Cerebellar cortex (tissue), 1 donor: ENCODE results near the gene SLC31A2.

Experiments used
- DNase-seq: peaks from one replicate; pipeline ENCODE4 v3.0.0-alpha.2; 2015; ENCODE audit warnings: low spot score

The SLC31A2 gene

DNA sequence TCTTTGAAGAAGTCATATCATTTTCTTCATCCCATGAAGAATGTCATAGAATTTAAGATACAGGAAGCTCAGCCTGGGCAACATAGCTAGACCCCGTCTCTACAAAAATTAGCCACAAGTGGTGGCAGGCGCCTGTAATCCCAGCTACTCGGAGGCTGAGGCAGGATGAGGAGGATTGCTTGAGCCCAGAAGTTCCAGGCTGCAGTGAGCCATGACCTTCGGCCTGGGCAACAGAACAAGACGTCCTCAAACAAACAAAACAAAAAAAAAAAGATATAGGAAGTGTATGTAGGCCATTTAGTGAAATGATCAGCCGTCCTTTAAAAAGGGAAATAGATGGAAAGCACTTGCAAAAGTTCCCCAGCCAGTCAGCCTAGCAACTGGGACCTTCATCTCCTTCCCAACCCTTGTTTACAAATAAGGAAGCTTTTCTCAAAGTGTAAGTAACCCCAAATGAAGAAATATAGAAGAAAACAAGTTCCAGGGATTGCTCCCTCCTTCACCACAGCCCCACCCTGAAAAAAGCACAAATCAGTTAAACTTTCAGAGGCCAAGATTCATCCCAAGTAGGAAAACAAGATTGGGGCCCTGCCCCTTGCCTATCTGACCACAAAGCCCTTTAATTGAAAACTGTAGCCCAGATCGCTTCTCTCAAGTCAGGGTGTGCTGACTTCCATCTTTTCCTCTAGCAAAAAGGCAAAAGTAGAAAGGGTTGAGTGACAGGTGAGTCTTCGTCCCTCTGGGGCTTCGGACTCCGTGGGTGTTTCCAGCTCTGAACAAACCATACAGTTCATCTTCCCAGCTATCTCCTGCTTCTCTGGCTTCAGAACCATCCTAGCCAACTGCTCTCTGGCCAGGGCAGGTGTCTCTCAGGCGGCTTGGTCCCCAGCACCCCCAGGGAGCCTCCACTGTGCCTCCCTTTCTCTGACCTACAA, 1.2 kb downstream of the SLC31A2 start:
- DNase-seq, result no peak

DNA sequence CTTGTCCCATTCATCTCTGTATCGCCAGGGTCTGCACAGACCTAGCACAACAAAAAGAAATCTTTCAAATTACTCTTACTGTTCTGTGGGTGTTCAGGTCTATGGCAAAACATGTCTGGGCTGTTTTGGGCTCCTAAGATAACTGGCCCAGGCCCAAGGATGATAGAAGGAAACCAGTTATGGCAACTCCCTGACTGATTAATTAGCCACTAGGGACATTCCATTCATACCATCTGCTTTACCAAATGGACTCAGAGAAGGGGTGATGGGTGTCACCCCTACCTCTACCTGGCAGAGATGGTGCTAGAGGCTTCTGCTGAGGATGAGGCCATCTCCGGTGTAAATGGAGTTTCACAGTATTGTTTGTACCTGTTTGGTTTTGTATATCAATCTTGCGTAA, 1.9 kb downstream of the SLC31A2 start:
- no peak for DNase-seq

DNA sequence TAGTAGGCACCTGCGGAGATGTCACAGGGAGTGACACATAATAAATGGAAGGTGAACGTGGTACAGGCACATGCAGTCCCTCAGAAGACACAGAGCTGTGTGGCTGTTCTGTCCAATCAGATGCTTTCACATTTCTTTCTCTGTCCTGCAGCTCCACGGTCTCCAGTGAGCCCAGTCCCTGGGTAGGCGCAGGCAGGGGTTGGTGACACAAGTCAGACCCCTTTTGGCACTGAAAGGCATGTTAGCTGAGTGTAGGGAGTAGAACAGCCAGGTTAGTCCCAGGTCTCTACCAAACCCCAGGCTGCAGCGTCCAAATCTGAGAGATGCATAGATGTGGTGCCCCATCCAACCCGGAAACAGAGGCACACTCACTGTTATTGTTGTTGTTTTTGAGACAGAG, 2.8 kb downstream of the SLC31A2 start:
- DNase-seq, result no peak

DNA sequence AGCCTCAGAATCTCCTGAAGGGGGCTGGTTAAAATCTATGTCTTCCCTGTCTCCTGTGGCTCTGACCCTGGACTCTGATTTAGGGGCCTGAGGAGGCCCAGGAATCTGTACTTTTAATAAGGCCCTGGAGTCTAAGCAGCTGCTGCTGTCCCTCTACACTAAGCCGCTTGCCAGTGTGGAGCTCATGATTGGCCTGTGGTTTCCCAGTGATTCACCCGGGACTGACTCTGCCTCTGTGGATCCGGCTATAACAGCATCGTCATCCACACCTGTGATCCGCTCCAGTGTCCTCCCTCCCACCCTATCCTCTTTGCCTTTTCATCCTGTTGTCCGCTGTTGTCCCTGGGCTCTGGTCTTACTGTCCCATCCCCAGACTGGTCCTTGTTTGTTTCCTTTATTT, 3.7 kb downstream of the SLC31A2 start:
- no peak for DNase-seq

DNA sequence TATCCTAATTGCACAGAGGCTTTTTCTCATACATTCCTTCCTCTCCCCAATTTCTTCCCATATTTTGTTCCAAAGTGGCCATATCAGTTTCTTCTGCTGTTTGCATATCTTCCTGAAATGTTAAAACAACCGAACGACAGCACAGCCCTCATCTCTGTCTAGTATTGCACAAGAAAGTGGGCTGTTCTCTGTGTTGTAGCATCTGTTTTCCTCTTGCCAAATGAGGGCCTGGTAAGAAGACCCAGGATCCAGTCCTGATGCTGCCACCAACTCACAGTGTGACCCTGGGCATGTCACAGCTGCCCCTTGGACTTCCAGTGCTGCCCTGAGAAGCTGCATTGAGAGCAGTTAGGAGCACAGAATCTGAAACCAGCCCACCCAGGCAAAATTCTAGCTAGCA, 4.1 kb downstream of the SLC31A2 start:
- no peak for DNase-seq

DNA sequence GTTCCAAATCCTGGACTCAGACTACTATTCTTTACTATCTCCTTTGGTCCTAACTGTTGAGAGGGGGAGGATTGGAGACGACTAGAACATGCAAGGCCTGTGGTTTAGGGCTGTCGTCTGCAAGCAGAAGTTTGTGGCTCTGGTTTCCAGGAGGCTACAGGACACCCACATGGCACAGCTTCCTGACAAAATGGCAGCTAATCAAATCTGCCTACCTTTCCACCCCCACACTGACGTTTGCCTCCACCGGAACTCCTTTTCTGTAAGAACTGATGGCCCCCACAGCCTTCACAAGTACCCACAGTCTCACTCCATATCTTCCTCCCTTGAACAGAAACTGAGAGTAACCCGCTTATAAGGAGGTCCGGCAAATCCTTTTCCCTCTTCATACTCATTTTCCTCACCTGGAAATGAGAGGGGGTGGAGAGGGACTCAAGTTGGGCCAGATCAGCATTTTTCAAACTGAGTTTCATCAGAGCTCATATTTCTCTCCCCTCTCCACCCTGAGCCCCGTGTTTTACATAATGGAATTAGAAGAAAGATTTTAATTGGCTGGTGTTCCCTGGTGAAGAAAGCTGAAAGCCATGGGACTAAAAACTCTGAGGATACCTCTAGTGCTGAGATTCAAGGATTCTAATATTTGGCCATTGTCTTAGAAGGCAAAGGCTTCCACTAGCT, 5.2 kb downstream of the SLC31A2 start:
- DNase-seq, result no peak

DNA sequence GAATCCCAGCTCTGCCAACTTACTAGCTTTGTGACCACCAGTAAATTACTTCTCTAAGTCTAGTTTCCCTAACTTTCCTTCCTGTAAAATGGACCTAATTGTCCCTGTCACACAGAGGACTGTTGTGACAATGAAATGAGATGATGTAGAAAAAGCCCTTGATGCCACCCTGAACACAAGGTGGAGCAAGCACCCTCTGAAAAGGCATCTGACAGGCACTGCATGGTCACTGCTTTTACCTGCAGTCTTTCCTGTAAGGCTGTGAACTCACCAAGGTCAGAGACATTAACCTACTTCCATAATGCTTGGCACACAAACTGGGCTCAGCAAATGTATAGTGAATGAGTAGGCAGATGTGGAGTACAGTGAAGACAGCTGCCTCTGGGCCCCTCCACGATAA, 6.1 kb downstream of the SLC31A2 start:
- DNase-seq, result no peak

DNA sequence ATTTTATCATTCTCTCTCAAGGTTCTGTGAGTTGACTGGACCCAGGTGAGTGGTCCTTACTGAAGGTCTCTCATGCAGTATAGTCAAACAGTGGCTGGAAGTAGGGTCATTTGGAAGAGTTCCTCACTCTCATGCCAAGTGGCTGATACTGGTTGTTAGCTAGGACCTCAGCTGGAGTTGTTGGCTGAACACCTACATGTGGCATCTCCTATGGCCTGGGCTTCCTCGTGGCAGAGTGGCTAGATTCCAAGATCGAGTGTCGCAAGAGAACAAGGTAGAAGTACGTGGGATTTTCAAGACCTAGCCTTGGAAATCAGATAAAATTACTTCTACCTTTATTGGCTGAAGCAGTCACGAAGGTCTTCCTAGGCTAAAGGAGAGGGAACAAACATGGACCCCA, 7.6 kb downstream of the SLC31A2 start:
- no peak for DNase-seq

DNA sequence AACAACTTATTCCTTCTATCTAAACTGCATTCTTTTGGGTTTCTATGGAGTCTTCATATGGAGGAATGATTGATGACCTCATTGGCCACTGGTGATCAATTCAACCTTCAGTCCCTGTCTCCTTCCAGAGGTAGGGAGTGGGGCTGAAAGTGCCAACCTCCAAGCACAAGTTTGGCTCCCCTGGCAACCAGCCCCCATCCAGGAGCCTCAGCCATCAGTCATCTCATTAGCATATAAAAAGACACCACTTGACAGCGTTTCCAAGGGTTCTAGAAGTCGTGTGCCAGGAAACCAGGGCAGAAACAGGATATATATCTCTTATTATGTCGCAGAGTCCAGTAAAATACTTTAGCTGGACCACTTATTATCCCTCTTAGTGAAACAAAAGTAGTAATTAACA, 9.8 kb downstream of the SLC31A2 start:
- no peak for DNase-seq

DNA sequence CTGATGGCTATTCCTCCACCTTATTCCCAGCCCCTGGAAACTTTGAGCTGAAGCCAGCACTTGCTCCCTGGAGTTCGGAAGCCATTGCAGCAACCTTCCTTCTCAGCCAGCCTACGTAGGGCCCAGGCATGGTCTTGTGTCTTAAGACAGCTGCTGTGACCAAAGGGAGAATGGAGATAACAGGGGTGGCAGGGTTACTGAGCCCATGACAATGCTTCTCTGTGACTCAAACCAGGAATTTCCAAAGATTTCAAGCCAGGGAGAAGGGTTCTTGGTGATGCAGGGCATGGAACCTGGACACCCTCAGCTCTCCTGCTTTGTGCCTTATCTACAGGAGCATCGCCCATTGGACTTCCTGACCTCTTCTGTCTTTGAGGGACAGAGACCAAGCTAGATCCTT, 12.2 kb downstream of the SLC31A2 start:
- DNase-seq, result no peak

DNA sequence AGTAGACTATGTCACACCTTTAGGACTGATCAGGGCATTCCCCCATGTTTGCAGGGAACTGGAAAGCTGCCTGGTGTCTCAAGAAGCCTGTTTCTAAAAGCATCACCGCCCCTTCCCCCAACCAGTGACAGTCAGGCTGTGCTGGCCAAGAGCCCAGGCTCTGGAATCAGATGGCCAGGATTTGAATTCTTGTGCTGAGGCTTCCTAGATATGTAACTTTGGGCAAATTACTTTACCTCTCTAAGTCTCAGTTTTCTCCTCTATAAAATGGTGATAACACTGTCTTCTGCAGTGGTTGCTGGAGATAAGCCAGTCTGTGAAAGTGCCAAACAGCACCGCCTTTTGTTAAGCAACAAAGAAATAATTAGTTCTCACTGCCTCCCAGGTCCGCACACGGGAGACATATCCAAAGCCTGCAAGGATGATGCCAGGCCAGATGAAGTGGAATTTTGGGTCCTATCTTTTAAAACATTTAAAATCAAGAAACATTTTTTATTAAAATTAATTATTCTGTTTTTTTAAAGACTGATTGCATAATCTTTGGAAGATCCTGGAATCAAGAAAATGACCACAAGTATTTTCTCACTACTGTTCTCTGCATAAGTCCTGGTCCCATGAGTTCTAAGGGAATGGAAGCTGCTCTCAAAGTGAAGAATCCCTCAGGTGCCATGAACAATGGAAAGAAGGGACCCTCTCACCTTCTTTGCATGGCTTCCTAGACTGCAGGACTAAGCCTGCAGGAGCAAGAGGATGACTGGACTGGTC, 13.9 kb downstream of the SLC31A2 start:
- DNase-seq, result peak; percentile 60

DNA sequence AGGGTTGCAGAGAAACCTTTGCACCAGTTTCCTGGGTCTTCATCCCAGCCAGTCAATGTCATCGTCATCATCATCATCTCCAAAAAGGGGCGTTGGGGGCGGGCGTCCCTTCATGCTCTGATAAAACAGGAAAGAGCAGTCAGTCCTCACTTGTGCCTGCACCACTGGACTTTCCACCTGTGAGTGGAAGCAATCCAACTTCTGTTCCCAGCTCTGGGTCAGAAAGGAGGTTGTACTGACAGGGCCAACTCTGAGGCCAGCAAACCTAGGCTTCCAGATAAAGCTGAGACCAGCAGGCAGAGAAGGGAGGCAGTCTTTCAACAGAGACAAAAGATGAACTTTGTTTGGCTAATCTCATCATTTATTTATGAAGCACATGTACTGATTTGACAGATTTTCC, 15.2 kb downstream of the SLC31A2 start:
- DNase-seq, result no peak

DNA sequence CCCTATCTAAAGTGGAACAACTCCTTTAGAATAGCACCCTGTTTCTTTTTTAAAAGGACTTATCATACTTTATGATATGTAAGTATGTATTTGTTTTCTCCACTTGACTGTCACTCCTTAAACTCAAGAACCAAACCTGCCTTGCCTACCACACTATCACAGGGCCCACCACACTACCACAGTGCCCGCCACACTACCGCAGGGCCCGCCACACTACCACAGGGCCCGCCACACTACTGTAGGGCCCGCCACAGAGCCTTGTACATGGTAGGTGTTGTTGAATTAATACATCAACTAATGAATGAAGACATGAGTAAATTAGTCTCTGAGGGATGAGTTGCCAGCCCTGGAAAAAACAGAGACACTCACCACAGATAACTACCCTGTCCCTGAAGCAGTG, 18.0 kb downstream of the SLC31A2 start:
- no peak for DNase-seq

DNA sequence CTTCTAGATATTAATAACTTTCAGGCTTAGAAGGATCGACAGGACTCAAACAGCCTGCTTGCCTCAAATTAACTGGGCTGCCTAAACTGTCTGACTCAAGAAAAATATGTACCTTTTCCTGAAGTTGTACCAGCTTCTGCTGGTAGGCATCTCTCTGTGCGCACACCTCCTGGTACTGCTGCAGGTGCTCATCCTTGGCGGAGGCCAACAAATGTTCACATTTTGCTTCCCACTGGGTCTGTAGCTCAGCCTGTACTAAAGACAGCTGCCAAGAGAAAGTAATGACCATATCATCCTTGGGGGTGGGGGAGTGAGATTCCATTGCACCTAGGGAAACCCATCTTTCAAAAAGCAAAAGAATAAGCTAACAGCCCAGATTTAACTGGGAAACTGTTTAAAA, 22.5 kb downstream of the SLC31A2 start:
- peak; percentile 78 for DNase-seq

DNA sequence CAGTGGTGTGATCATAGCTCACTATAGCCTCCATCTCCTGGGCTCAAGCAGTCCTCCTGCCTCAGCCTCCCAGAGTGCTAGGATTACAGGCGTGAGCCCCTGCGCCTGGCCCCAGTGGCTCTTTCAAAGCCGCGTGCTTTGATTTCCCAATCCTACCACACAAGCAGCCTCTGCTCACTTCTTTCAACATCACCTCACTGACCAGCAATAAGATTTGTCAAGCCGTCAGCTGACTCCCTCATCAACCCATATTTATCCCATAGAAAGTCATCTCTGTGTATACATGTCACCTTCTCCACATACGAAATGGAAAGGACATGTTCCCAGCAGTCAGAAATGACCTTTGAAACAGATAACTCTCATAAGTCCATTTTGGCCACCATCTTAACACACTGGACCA, 26.0 kb downstream of the SLC31A2 start:
- no peak for DNase-seq

DNA sequence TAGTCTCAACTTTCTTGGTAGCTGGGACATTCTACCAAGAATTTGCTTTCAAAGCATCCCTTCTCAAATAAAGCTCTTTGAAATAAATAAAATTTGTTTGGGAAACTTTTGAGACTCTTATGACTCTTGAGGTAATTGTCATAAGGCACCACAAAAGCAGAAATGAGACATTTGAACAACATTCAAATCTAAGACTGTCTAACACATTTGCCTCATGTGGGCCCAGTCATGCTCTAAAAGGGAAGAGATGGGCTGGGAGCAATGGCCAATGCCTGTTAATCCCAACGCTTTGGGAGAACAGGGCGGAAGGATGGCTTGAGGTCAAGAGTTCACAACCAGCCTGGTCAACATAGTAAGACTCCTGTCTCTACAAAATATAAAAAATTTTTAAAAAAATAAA, 26.4 kb downstream of the SLC31A2 start:
- no peak for DNase-seq

DNA sequence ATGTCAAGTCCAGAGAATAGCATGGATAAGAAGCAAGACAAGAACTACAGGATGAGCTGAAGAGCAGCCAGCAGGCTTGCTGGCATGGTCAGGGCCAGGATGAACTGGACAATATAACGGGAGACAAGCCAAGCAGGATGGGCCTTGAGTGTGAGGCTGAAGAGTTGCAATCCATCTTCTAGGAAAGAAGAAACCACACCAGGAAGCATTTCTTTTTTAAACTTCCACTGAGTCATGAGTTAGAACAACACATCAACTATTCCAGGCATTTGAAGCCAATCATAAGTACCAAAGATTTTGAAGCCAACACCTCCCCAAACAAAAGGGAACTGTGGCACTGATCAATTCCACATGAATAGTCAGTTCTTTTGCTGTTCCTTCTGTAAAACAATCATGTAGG, 27.3 kb downstream of the SLC31A2 start:
- no peak for DNase-seq

DNA sequence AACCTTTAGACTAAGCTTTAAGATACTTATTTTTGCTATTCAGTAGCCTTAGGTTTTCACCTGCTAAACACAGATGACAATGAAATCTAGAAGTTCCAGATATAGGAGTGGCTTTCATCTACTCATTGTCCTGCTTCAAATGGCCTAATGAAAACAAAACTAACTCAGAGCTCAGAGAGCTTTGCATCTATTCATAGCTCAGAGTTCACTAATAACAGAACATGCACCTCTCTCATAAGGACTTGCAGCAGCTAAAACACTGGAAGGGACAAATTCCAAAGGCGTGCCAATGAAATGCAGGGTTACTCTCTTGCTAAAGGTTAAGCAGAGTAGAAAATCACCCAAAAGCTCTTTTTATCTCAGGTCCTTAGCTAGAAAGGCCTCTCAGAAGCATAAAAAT, 29.0 kb downstream of the SLC31A2 start:
- no peak for DNase-seq

DNA sequence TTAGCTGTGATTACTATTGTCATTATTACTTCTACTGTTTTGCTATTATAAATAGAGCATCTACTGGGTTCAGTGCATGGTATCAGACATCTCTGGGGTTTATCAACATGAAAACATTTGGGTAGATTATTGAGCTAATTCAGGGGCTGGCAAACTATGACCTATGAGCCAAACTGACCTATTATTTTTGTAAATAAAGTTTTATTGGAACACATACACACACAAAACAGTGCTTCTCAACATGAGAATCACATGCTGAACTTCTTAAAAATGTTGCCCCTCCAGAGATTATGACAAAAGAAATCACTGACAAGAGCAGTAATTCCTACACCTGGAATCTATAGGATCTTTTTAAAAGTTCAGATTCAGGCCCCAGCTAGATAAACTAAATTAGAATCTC, 30.4 kb downstream of the SLC31A2 start:
- no peak for DNase-seq

DNA sequence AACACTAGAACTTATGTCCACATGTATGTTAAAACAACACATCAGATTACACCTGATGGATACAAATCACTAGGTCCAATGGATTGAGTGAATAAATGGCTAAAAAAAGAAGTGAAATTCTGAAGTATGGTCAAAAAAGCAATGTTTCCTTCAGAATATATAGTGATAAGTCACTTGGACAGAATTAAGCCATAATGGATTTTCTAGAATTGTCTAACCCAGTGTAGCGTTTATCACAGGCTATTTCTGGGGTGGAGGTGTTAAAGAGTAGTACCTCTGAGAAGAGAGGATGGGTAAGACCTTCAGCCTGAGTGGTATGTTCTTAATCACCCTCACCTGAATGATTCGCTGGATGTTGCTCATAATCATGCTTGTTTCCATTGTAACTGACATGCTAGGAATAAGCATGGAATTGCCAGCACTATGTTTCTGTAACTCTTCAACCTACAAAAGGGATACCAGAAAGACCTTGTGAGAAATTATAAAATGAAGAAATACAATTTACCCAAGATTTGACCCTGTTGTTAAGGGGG, 33.2 kb downstream of the SLC31A2 start:
- no peak for DNase-seq

DNA sequence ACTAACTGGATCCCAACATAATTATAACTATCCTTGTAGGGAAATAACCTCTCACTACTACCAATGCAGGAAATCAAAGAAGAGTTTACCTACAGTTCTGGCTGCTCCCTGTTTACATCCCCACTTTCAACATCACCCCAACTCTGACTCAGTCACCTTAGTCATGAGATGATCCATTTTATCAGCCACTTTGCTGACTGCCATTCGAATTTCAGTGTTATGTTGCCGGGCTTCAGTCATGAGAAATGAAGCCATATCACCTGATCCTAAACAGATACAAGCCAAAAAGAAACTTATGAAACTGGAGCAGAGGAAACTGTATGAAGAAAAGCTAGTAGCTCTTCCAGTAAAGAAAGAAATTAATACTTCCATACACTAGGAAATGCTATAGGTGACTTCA, 33.7 kb downstream of the SLC31A2 start:
- DNase-seq, result no peak

DNA sequence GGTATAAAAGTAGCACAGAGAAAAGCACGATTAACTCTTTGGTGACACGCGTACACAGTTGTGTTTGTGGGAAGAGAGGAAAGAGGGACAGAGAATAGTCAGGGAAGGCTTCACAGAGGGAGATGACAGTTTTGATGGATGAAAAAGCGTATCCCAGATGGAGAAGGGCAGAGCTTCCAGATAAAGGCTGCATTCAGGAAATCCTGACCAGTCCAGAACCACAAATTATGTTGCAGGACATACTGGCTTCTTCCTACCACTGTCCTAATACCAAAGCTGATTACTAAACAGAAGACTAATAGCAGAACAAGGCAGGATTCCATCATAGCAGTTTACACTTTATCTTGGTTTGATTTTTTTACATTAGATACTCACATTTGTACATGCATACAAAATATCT, 34.5 kb downstream of the SLC31A2 start:
- no peak for DNase-seq
